Measurements from ENCODE around the gene OLFM1. TPM values are rescaled to one million over a fixed set of nuclear protein-coding genes. Genes with fewer than 3 reads are reported as not detected.

Gene OLFM1
- total RNA-seq, 1 experiment from 2014 or later, result 3.5 TPM

DNA sequence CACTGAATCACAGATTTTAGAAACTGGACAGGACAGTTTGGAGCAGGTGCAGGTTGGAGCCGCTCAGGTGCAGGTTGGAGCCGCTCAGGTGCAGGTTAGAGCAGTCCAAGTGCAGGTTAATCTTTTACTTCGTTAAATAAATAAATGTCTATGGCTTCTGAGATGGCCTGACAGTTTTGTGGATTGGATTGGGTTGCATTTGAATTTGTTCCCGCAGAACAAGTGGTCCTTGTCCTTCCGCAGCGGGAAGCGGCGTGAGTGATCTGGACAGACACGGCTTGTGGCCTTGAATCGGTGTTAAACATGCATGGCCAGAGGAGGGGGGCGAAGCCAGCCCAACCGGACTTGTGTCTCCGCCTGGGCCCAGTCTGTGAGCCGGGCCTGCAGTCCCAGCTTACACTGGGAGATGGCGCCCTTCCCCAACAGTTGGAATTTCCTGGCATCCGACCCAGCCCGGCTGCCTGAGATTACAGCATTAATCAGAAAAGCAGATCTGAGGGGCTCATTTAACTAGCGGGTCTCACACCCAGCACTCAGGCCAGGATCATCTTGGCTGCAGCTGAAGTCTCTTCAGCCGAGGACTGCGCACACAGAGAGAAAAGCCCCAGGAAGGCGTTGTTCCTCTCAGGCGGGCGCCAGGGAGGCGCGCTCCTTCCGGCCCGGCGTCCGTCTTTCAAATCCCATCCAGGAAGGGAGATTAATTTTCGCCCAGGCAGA is 1.5 kb upstream of the OLFM1 start:
- peak overlapping the region in 1 of 2 experiments; percentile 15; a peak in 1 of 4 replicates for H3K4me3 ChIP-seq (replicated peaks in 1 of 2; ENCODE audit: low read depth in 1 of 2, low read length in 2 of 2)

More for the DNA sequence above, 1.5 kb upstream of the OLFM1 start:
- CTCF ChIA-PET, result interaction anchor here (1.3 to 2.7 kb wide), 2 partner anchors 256 to 326 kb away, joined by 3 to 16 read pairs; no protein-coding TSS in a partner anchor
- intact Hi-C loops (cut with micrococcal nuclease), result loop anchor here (1.0 to 10.0 kb wide), 5 partner anchors 169 to 879 kb away; partner anchors contain the start of gene UBAC1
- no peaks in the 10 kb centered on the region for H3K79me2 ChIP-seq (ENCODE audit: insufficient read depth, low read length)
- H2AFZ ChIP-seq (ENCODE audit: low read depth, low read length, poor library complexity, severe bottlenecking), result peak overlapping the region; percentile 60
- RAD21 ChIA-PET (ENCODE audit: low non-redundant PET in 1 of 2, low total read pairs in 2 of 2, uncharacterized antibody in 2 of 2, unreplicated experiment in 2 of 2), result interaction anchor here in 1 of 2 experiments (0.9 kb wide), 1 partner anchor 324 kb away, joined by 3 read pairs; no protein-coding TSS in a partner anchor
- peaks cover 20% of the 10 kb centered on the region; the same call in 1 of the 2 replicates for H3K27me3 ChIP-seq (ENCODE audit: insufficient read depth, low read length)
- BruUV-seq (replicated peaks), result no TSS peak
- TF ChIP-seq FOSL1 (IDR thresholded peaks at IDR 0.05; ENCODE audit: low read depth), result no peak
- TF ChIP-seq, protein P1, sequence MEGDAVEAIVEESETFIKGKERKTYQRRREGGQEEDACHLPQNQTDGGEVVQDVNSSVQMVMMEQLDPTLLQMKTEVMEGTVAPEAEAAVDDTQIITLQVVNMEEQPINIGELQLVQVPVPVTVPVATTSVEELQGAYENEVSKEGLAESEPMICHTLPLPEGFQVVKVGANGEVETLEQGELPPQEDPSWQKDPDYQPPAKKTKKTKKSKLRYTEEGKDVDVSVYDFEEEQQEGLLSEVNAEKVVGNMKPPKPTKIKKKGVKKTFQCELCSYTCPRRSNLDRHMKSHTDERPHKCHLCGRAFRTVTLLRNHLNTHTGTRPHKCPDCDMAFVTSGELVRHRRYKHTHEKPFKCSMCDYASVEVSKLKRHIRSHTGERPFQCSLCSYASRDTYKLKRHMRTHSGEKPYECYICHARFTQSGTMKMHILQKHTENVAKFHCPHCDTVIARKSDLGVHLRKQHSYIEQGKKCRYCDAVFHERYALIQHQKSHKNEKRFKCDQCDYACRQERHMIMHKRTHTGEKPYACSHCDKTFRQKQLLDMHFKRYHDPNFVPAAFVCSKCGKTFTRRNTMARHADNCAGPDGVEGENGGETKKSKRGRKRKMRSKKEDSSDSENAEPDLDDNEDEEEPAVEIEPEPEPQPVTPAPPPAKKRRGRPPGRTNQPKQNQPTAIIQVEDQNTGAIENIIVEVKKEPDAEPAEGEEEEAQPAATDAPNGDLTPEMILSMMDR (IDR thresholded peaks at IDR 0.05 in 2 of 3, conservative IDR thresholded peaks at IDR 0.05 in 1 of 3; ENCODE audit: borderline replicate concordance in 1 of 3, insufficient read depth in 1 of 3, low read depth in 2 of 3, low read length in 2 of 3), result peak; percentile 92 to 98 (median 95)
- TF ChIP-seq RAD21 (IDR thresholded peaks at IDR 0.05; ENCODE audit: low read depth), result peak; percentile 98
- no peak for TF ChIP-seq SP1 (IDR thresholded peaks at IDR 0.05; ENCODE audit: low read depth)
- no peak for TF ChIP-seq MAX (IDR thresholded peaks at IDR 0.05)
- H3K36me3 ChIP-seq (ENCODE audit: control insufficient read depth in 1 of 2, insufficient read depth in 2 of 2, low read length in 2 of 2), result no peaks in the 10 kb centered on the region
- no peaks in the 10 kb centered on the region for H3K9me3 ChIP-seq (ENCODE audit: control insufficient read depth in 1 of 2, insufficient read depth in 1 of 2, low read depth in 1 of 2, low read length in 2 of 2)
- DNase-seq (ENCODE audit: low read depth, low spot score), result peak; percentile 54
- no peak overlapping the region for H3K9ac ChIP-seq (ENCODE audit: low read length)
- no peaks in the 10 kb centered on the region for H4K20me1 ChIP-seq (ENCODE audit: insufficient read depth)
- H3K9me2 ChIP-seq (ENCODE audit: insufficient read depth), result no peaks in the 10 kb centered on the region
- H3K27ac ChIP-seq (ENCODE audit: low read depth, low read length), result no peak overlapping the region
- ATAC-seq, result peak; percentile 77
- POLR2A ChIA-PET, result no interaction called here
- H3K4me2 ChIP-seq (ENCODE audit: low read length), result peak overlapping the region; percentile 50
- H3K4me1 ChIP-seq (ENCODE audit: control insufficient read depth in 1 of 2, insufficient read depth in 2 of 2, low read length in 2 of 2), result peaks cover 4 to 5% of the 10 kb centered on the region in 2 experiments; a peak in 2 of 4 replicates
